ENCODE results near the gene SLC5A10.

Gene SLC5A10

DNA sequence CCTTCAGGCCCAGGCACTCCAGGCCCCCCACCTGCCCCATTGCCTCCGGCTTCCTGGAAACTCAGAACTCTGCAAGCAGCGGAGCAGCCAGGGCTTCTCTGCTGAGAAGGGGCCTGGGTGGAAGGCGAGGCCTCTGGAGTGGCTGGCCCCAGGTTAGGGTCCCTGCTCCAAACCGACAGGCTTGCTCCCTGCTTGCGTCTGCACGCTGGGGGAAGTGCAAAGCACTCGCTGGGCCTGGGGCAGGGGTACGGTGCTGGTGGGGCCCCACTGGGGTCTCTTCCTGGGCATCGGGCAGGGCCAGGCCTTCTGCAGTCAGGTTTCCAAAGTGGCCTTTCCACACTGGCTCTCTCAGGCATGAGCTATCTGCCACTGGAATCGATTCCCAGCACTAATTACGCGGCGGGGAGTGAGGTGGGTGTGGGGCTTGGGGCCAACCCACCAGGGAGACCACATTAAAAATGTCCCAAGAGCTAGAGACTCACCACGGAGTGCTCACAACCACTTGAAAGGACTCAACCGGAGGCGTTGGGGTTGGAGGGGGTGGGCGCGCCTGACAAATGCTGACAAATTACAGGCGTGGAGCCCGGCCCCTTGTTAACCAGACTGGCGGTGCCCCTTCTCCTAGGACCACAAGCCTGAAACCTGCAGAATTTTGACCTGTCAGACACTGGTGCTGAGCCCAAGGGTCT is 34.7 kb downstream of the SLC5A10 start:
- no peak for DNase-seq

DNA sequence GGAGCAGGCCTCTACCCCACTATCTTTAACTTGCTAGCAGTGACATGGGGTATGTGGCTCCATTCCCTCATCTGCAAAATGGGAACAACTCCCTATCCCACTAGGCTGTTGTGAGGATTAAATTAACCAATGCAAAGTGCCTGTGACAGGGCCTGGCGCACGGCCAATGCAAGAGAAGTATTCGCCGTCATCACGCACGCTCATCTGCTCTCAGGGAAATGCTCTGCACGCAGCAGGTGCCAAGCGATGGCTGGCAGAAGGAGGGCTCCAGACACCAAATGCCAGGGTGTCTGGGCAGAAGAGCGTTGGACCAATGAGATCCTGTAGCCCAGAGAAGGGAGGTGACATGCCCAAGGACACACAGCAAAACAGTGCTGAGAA is 35.3 kb downstream of the SLC5A10 start:
- DNase-seq, result no peak

DNA sequence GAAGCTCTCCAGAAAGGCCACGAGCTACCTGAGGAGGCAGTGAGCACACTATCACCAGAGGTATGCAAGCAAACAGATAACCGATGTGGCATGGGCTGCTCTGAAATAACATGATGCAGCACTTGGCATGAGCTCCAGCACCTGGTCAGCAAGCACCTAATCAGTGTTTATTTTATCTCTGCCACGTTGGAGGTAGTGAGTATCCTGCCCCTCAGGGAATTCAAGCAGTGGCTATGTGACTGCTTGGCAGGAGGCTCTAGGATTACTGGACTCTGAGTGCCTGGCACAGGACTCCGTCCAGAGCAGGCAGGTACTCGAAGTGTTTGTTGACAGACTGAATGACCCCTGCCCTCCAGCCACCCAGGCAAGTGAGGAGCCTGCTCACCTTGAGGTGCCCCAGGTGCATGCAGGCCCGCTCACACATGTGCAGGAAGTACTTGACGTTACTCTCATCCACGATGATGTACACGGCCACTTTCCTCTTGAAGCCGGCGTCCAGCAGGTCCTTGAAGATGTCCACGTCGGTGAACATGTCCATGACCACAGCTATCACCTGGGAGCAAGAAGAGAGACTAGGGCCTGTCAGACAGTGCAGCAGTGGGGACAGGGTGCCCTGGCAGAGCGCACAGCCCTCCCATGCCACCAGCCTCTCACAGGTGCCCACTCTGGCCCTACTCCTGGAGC is 36.0 kb downstream of the SLC5A10 start:
- DNase-seq, result no peak

DNA sequence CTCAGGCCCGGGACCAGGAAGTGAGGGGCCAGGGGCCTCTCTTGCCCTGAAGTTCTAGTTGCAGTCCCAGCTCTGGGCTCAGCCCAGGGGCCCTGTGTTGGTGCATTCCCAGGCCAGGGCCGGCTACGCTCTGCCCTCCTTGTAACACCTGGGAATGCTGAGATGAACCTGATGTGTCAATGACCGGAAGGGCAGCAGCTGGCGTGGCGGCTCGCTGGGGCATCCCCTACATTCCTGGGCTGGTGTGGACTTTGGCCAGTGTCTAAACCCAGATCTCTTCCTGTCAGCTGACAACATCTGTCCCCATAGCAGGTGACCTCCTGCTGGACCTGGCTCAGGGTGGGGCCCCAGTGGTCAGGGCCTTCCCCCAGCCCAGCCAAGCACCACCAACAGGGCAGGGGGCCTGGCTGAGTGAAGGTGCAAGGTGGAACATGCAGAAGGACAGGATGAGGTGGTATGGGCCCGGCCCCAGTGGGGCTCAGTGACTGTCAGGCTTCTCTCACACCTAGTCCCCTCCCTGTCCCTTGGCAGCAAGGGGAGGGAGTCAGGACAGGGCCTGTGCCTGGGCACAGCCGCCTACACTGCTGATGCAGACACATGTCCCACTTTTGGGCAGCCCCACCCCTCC is 36.7 kb downstream of the SLC5A10 start:
- DNase-seq, result no peak

DNA sequence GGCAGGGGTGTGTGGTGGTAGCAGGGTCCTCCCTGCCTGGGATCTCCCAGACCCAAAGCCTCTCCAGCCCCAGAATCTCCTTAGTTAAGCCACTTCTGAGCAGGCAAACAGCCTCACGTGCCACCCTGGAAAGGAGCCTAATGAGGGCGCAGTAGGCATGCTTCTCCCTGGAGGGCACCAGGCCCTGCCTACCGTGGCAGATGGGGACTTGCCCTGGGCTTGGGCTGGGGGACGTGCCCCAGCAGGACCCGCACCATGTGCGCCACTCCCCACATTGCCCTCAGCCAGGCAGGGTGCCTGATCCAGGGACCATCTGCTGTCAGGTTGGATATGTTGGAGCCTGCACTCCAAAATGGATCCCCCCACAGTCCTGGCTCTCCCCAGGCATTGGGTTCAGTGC is 38.4 kb downstream of the SLC5A10 start:
- no peak for DNase-seq

DNA sequence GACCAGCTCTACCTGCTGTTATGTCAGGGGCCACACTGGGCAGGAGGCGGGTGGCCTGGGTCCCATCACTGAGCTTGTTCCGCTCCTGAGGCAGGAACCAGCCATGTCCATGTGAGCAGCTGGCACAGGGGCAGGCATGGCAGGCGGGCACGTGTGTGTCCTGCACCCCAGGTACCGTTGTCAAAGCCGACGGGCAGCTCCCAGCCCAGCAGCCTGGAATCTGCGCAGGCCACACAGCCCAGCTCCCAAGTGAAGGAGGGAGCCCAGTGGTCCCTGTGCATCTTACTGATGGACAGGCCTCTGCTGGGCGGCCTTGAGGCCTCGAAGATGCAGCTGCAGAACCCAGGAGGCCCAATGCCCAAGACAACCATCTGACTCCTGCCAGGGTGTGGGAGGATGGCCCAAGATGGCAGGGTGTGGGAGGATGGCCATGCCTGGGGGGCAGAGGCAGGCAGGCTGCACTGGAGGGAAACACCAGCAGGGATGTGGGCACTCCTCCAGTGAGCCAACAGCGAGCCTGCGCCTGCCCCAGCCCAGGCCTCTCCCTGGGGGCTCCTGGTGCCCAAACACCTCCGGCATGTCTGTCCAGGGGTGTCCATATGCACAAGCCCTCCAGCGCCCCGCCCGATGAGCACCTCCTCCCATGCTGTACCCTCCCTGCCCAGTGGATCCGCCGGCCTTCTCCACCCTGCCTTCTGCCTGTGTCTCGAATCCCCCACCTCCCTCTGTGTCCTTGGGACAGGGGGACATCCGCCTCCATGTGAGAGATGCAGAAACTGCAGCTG is 39.8 kb downstream of the SLC5A10 start:
- no peak for DNase-seq

DNA sequence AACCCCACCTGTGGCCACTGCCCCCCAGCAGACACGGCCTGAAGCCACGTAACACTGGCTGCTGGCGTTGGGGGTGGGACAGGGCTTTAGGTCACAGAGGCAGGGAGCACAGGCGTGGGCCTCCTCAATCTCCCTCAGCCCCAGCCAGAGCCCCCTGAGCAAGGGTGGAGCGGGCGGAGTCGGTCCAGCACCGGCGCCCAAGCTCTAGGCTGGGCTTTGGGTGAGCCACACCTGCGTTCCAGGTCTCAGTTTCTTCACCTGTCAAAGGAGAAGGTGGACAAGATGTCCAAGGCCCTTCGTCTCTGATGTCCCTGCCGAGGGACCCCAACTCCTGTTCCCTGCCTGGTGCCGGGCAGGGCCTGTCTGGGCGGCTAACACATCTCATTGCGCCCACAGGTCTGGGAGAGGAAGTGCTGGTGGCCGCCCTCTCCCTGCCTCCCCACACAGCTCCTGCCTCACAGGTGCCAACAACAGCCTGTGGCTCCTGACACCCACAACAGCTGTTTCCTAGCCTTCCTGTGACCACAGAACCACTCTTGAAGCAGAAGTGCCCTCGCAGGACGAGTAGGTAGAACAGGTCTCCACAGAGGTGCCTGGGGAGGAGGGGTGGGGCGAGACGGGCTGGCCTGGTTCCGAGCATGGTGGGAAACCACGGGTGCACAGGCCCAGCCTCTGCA is 40.6 kb downstream of the SLC5A10 start:
- DNase-seq, result no peak

DNA sequence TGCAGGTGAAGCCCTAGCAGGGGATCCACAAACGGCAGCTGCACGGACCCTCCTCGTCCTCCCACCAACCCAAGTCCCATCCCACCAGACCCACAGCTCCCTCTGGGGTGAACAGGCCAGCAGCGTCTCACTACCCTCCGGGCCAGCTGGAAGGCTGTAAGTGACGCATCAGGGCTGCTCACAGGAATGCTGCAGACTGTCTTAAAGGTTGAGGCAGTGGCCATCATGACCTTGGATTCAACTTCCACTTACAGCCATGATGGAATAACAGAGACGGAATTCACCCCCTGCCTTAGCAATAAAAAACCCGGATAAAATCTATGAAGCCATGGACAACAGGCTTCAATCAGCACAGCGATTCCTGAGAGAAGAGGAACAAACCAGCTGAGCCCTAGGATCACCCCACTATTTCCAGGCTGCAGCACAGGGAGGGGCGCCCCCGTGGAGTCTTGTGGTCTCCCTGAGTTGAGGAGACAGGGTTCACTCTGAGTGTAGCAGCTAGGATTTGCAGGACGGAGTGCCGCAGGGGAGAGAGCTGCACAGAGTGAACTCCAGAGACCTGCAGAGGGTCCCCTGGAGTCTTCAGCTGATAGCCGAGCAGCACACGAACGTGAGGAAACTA is 42.1 kb downstream of the SLC5A10 start:
- DNase-seq, result no peak

DNA sequence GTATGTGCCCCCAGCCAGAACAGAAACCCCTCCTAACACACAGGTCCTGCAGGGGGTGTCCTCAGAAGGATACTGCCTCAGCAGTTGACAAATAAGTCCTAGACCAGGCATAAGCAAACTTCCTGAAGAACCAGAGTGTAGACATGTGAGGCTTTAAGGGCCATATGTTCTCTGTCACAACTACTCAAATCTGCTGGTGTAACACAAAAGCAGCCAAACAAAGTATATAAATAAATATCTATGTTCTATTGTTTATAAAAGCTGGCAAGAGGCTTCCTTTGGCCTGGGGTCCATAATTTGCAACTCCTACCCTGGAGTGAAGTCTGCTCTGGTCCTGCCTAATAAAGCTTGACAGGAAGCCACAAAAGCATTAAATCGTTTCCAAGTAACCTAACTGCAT is 42.7 kb downstream of the SLC5A10 start:
- DNase-seq, result no peak

DNA sequence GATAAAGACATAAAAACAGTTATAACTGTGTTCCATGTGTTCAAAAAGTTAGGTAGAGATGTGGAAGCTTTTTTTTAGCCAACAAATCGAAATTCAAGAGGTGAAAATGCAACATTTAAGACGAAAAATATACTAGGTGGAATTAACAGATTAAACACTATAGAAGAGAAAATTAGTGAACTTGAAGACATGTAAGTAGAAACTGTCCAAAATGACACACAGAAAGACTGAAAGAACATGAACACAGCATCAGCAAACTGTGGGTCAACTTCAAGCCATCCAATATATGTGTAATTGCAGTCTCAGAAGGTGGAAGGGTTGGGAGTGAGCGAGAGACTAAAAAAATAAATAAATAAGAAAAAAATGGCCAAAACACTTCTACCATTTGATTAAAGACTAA is 43.3 kb downstream of the SLC5A10 start:
- DNase-seq, result no peak

DNA sequence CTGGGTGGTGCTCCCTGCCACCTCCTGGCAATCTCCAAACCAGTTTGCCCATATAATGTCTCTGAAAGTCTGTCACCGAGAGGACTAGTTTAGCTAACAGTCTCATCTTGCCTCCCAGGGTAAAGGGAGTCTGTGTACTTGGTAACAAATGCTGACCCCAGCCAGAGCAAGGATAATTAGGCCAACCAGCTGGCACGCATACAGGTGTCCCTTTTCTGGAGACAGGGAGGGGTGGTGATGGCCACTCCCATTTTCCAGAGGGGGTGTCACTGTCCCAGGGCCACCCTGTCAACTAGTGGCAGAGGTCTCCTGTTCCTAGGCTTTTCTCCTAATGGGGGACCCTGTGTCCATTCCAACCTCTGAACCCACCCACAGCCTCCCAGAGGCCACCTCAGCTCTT is 44.5 kb downstream of the SLC5A10 start:
- DNase-seq, result no peak

DNA sequence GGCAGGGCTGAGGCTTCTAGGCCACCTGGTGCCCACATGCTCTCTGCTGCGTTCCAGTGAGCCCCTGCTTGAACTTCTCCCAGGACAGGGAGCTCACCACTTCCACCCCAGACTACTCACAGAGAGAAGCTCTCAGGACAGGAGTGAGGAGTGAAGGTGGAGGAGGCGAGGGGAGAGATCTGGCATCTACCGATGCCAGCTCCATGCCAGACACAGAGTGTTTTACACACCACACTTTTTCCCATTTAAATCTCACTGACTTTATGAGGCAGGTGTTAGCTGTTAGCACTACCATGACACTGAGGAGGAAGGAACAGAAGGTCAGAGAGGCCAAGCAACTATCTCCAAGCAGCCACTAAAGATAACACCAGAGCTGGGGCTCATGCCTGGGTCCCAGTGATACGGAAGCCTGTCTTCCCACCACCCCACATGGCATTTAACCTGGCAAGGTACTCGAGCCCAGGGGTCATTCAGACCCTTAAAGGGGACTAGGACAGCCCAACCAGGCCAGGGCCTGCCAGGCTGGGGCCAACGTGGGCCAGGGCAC is 45.8 kb downstream of the SLC5A10 start:
- DNase-seq, result no peak

DNA sequence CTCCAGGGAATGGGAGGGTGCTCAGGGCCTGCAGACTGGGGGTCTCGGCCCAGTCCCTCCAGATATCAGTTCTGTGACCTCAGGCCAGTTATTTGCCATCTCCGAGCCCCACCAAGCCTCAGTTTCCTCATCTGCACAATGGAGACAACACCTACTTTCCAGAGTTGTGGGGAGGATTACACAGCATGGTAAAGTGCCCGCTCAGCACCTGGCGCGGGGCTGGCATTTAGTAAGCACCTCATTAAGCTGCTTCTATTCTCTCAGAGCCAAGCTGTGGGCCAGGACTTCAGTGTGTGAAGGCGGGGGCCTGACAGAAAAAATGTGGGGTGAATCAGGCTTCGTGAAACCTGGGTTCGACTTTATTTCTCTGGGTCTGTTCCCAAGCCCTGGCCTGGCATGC is 47.4 kb downstream of the SLC5A10 start:
- no peak for DNase-seq

DNA sequence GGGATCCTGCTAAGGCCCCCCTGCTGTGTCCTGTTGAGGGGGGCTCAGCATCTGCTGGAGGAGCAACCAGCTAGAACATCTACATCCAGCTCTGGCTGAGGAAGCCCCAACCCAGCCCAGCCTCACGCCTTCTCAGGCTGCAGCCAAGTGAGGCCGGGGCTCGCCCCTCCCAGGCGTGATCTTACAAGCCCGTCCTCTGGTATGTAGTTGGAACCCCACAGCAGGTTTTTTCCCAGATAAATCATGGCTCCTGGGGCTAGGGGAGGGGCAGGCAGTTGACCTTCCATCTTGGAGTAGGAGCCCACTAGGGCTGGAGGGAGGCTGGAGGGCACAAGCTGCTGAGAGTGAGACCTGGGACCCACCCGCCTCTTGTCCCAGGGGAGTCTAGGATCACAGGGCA is 47.9 kb downstream of the SLC5A10 start:
- DNase-seq, result no peak

DNA sequence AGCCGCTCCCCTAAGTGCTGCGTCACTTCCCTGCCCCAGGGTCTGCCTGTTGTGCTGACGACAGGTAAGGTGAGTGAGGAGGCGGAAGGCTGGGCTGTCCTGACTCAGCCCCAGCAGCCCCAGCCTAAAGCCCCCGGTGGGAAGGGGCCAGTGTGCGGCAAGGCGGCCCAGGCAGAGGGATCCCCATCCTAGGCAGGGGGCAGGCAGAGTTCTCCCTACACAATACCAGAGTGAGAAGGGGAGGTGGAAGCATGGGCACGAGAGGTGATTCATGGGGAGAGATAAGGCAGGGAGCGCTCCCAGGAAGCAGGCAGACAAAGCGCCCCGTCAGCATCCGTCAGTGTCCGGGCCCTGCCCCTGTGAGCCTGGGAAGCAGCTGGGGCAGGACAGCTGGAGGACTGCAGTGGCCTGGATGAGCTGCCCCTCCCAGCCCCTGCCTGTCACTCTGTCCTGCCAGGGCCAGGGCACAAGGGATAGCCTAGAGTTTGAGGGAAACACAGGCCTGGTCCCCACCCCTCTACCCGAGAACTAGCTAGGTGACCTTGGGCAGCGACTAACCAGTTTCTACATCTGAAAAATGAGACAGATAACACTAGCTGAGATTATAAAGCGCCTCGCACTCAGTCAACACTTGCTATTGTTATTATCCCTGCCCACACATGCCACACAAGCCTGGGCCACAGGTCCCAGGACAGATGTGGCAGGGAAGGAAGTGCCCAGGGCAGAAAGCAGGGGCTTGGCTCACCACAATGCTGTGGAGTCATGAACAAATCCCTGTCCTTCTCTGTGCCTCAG is 48.8 kb downstream of the SLC5A10 start:
- no peak for DNase-seq

DNA sequence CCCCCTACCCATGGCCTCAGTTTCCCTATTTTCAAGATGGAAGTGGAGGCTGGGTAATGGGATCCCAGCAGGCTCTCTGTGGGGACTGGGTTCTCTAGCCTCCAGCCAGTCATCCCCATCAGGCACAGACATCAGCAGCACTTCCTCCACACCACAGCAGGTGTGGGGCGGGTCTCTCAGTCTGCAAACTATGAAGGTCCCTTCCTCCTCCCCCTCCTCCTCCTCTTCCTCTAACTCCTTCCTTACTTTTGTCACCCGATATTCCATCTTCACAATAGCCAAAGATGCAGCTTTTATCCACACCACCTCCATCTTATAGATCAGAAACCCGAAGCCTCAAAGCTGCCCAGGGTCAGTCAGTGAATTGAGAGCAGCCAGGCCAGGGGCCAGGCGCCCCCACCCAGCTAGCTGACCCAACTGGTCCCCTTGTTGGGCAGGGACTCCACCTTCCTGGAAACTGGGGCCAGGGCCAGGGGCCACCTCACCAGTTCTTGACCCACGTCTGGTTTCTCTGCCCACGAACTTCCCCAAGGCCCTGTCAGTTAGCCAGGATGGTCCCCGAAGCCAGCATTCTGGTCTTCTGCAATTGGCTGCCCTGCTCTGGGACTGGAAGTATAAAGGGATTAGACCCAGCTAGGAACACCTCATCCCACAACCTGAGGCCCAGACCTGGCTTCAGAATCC is 50.1 kb downstream of the SLC5A10 start:
- DNase-seq, result no peak

DNA sequence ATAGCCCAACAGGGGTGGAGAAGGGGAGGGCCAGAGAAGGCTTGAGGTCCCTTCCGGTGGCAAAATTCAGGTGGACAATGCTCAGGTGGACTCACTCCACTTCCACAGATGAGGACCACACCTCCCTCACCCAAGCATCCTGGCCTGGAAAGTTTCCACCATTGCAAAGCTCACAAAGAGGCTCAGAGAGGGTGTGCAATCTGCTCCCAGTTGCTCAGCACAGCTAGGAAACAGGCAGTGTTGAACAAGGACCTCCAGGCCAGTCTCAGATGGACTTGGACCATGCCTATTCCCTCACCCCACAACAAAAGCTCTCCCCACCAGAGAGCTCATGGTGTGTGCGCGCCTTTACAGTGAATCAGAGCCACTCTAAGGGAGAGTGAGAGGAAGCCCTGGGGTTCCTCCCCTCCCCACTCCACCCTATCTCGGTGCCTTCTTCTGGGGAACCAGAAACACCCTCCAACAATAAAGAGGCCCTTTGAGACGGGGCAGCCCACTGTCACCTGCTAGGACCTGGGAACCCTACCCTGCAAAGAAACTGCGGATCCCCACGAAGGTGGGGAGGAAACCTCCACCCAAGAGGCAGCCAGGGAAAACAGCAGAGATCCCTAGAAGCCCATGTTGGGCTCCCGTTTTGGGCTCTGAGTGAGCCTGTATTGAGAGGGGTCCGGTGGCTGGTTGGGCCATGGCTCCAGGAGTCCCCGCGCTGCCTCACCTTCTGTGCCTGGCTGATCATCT is 51.0 kb downstream of the SLC5A10 start:
- DNase-seq, result no peak

DNA sequence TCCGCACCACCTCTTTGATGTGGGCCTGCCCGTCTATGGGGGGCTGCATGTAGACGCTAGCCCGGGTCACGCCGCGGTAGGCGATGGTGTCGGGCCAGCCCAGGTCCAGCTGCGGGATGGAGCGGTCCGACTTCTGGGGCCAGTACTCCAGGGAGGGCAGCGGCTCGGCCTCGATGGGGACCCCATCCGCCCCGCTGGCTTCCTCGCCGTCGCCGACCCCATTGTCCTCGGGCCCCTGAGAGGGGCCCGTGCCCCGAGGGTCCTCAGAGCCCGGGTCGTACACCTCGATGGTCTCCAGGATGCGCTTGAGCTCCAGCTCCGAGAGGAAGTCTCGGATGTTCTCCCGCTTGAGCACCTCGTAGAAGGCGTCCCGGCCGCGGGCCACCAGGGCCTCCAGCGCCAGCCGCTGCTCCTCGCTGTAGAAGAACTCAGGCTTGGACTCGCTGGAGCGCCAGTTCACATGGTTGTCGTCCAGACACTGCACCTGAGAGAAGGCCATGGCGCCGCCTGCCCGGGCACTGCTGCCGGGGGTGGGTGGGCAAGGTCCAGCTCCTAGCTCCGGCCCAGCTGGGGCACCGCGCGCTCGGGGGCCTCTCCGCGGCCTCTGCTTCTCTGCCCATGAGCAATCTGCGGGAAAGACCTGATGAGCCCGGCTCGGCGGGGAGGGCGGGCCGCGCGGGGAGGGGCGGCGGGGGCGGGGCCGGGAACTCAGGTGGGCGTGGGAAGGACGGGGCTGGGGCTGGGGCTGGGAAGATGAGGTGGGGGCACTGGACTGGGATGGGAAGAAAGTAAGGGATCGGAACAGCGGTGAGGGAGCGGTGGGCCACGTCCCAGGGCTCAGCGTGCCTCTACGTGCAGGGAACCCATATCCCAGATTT is 51.8 kb downstream of the SLC5A10 start:
- DNase-seq, result no peak
